Measurements from ENCODE around the gene SPOPL.
"Not testable (repeated sequence)": the region's sequence is repeated elsewhere in the genome, so short reads cannot be mapped to it uniquely, and the experiment has no call there.

SPOPL gene

GRCh38 chr2:138523673-138524042, 22.1 kb downstream of the SPOPL start:
- not testable (repeated sequence) for DNase-seq (ENCODE audit: low read depth)

- DNase-seq (ENCODE audit: low read depth): not testable (repeated sequence)
Measured at GRCh38 chr2:138524353-138524752, 22.8 kb downstream of the SPOPL start.

- DNase-seq (ENCODE audit: low read depth): no peak
Measured at GRCh38 chr2:138531913-138532312, 30.3 kb downstream of the SPOPL start.

- DNase-seq (ENCODE audit: low read depth): no peak
Measured at GRCh38 chr2:138534791-138535190, 33.2 kb downstream of the SPOPL start.

GRCh38 chr2:138536302-138536701, 34.7 kb downstream of the SPOPL start:
- DNase-seq (ENCODE audit: low read depth): no peak

- DNase-seq (ENCODE audit: low read depth): no peak
Measured at GRCh38 chr2:138536740-138537139, 35.2 kb downstream of the SPOPL start.

- DNase-seq (ENCODE audit: low read depth): no peak
Measured at GRCh38 chr2:138537170-138537915, 35.8 kb downstream of the SPOPL start.

- DNase-seq (ENCODE audit: low read depth): not testable (repeated sequence)
Measured at GRCh38 chr2:138544206-138544605, 42.6 kb downstream of the SPOPL start.

GRCh38 chr2:138548796-138549195, 47.2 kb downstream of the SPOPL start:
- DNase-seq (ENCODE audit: low read depth): no peak

GRCh38 chr2:138550172-138550571, 48.6 kb downstream of the SPOPL start:
- no peak for DNase-seq (ENCODE audit: low read depth)

GRCh38 chr2:138550670-138551287, 49.2 kb downstream of the SPOPL start:
- DNase-seq (ENCODE audit: low read depth): no peak

- DNase-seq (ENCODE audit: low read depth): no peak
Measured at GRCh38 chr2:138554123-138554522, 52.6 kb downstream of the SPOPL start.

- no peak for DNase-seq (ENCODE audit: low read depth)
Measured at GRCh38 chr2:138559641-138560040, 58.1 kb downstream of the SPOPL start.

- DNase-seq (ENCODE audit: low read depth): no peak
Measured at GRCh38 chr2:138564586-138565229, 63.1 kb downstream of the SPOPL start.

GRCh38 chr2:138565230-138565598, 63.6 kb downstream of the SPOPL start:
- no peak for DNase-seq (ENCODE audit: low read depth)

- no peak for DNase-seq (ENCODE audit: low read depth)
Measured at GRCh38 chr2:138572318-138572717, 70.7 kb downstream of the SPOPL start.

- no peak for DNase-seq (ENCODE audit: low read depth)
Measured at GRCh38 chr2:138577066-138577465, 75.5 kb downstream of the SPOPL start.

- DNase-seq (ENCODE audit: low read depth): no peak
Measured at GRCh38 chr2:138579556-138579955, 78.0 kb downstream of the SPOPL start.

- DNase-seq (ENCODE audit: low read depth): no peak
Measured at GRCh38 chr2:138581909-138582308, 80.3 kb downstream of the SPOPL start.

GRCh38 chr2:138589663-138590062, 88.1 kb downstream of the SPOPL start:
- DNase-seq (ENCODE audit: low read depth): no peak

GRCh38 chr2:138596403-138596802, 94.8 kb downstream of the SPOPL start:
- no peak for DNase-seq (ENCODE audit: low read depth)

- DNase-seq (ENCODE audit: low read depth): no peak
Measured at GRCh38 chr2:138600732-138601457, 99.3 kb downstream of the SPOPL start.

Measured in stimulated activated CD8-positive, alpha-beta memory T cell treated with anti-CD3 and anti-CD28 coated beads, Interleukin-4, amount 100 ng/mL, for 24 hours (primary cell).